GM18858 (cell line): ENCODE data around the gene CLCNKA.
"Not testable (repeated sequence)": the region's sequence is repeated elsewhere in the genome, so short reads cannot be mapped to it uniquely, and the experiment has no call there.

Experiments
- ATAC-seq: cut with Tn5 transposase; IDR thresholded peaks from one replicate; pipeline ENCODE4 v1.9.1; 2021; ENCODE audit not compliant: unreplicated experiment

CLCNKA gene

GRCh38 chr1:16021681-16022080 is at the start of gene CLCNKA:
TSS of gene CLCNKA (plus strand) at chr1:16022036. CDS start at chr1:16022620, 584 bp downstream.
- ATAC-seq: no peak

GRCh38 chr1:15972409-15972808 is 49.4 kb upstream of the CLCNKA start:
- ATAC-seq: no peak

DNA sequence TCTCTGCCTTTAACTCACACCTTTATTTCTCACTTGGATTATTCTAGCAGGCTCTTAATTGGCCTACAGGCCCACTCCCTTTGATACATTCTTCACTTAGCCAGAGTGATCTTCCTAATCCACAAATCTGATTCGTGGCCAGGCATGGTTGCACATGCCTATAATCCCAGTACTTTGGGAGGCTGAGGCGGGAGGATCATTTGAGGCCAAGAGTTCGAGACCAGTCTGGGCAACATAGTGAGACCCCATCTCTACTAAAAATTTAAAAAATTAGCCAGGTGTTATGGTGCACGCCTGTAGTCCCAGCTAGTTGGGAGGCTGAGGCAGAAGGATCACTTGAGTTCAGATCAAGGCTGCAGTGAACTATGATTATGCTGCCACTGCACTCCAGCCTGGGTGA is 48.1 kb upstream of the CLCNKA start:
- ATAC-seq: no peak

DNA sequence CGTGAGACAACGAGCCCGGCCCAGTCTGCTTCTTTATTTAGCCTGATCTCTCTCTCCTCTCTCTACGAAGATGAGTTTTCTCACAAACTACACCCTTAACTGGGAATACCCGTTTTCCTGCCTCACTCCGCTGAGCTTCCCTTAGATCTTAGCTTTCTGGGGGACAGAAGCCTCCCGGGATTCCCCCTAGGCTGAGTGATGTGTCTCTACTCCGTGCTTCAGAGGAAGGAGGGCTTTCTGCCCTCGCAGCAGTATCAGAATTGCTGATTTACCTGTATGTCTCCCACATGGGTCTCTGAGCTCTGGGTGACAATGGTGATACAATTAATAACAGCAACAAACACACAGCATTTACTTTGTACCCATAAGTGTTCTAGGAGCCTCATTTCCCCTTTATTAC is 47.0 kb upstream of the CLCNKA start:
- ATAC-seq: no peak

GRCh38 chr1:15975358-15975804 is 46.5 kb upstream of the CLCNKA start:
- ATAC-seq: peak; percentile 27

- ATAC-seq: peak; percentile 58
Observed at GRCh38 chr1:15975805-15976680, 45.8 kb upstream of the CLCNKA start, which contains the start of gene ZBTB17. TSS of gene ZBTB17 (minus strand) at chr1:15976101. CDS start at chr1:15948495, 27,606 bp downstream.

DNA sequence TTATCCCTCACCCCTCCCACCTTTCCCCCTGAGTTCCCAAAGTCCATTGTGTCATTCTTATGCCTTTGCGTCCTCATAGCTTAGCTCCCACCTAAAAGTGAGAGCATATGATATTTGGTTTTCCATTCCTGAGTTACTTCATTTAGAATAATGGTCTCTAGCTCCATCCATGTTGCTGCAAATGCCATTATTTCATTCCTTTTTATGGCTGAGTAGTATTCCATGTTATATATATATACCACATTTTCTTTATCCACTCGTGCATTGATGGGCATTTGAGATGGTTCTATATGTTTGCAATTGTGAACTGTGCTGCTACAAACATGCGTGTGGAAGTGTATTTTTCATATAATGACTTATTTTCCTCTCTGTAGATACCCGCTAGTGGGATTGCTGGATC is 43.9 kb upstream of the CLCNKA start:
- not testable (repeated sequence) for ATAC-seq

DNA sequence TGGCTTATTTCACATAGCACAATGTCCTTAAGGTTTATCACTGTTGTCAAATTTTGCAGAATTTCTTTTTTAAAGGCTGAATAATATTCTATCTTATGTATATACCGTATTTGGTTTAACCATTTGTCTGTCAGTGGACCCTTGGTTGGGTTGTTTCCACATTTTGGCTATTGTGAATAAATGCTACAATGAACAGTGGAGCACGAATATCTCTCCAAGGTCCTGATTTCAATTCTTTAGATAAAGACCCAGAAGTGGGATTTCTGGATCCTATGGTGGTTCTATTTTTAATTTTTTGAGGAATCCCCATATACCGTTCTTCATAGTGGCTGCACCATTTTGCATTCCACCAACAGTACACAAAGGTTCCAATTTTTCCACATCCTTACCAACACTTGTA is 40.2 kb upstream of the CLCNKA start:
- ATAC-seq: no peak

- ATAC-seq: no peak
Observed at GRCh38 chr1:15983275-15983674, 38.6 kb upstream of the CLCNKA start.

DNA sequence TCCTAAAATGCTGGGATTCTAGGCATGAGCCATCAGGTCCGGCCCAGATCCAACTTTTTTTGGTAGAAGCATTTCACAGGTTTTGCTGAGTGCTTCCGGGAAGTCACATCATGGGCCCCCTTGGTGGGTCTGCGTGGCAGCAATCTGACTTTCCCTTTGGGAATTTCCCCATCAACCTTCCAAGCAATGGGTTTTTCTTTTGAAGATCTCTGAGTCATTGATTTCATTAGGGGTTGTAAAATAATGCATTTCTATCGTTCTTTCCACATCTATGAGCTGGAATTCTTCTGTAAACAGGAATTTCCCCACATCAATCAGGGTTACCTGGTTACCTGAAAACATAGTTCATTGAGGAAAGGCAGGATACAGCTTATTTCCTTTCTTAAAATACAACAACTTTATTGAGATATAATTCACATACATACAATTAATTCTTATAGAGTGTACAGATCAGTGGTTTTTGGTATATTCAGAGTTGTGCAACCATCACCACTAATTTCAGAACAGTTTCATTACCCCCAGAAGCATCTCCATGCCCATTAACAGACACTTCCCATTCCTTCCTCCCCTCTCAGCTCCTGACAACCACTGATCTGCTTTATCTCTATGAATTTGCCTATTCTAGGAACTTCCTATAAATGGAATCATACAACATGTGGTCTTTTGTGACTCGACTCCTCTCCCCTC is 36.1 kb upstream of the CLCNKA start:
- no peak for ATAC-seq

DNA sequence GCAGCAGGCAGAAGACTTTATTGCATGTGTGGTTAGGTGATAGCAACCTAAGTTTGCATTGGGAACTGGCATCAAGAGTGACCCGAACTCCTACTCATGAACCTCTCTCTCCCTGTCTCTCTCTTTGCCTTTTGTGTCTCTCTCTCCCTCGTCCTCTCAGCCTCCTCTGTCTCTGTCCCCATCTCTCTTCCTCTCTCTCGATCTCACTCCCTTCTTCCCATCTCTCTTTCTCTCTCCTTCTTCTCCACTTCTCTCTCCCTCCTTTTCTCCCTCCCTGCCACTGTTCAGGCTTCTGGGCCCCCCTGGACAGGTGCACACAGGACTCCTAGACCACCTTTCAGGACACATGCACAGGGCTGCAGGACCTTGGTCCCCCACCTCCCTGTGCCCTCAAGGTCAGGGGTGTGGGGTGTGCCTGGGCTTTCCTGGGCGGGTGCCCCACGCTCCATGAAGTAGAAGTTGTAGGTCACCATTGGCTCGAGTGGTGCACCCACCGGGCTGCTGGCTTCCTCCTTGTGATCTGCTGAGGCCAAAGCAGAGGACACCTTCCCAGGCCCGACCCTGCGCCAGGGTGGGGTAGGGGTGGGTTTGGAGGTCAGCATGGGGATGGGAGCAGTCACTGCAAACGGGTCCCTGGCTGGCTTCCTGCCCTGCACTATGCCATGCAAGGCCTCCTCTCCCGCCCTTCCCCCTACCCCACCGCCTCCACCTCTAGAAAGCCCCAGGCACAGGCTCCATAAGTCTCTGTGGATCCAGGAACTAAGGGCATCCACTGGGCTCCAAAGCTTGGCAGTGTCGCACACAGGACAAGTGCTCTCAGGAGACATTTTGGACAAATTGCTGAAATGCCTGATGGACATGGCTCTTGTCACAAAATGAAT is 32.7 kb upstream of the CLCNKA start:
- no peak for ATAC-seq

DNA sequence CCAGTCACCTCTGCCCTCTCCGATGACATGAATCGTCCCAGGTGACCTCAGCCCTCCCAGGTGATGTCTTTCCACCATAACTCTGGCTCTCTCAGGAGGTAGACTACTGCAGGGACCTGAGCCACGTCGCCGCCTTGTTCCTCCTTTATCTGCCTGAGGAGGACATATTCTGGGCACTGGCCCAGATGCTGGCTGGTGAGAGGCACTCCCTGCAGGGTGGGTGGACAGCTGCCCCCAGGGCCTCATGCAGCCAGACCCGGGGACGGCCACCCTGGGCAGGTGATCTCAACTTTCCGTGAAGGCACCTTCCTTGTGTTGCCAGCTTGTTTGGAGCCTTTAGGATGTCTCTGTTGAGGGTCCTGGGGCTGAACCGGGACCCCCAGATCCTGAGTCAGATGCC is 32.1 kb upstream of the CLCNKA start:
- no peak for ATAC-seq

- ATAC-seq: no peak
Observed at GRCh38 chr1:15991427-15992186, 30.2 kb upstream of the CLCNKA start.

DNA sequence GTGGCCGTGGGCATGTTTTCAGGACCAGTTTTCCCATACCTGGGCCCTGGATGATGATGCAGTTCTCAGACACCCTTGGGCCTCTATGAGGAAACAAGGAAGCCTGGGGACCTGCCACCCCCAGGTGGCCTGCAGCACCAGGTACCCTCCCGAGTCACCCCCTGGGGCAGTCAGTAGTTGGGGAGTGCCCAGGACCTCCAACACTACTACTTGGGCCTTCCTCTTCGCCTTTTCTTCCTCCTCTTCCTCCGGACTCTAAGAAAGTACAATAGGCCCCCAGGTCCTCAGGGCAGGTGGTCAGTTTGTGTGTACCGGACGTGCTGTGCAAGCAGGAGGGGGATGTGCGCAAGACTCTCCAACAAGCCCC is 29.7 kb upstream of the CLCNKA start:
- no peak for ATAC-seq

DNA sequence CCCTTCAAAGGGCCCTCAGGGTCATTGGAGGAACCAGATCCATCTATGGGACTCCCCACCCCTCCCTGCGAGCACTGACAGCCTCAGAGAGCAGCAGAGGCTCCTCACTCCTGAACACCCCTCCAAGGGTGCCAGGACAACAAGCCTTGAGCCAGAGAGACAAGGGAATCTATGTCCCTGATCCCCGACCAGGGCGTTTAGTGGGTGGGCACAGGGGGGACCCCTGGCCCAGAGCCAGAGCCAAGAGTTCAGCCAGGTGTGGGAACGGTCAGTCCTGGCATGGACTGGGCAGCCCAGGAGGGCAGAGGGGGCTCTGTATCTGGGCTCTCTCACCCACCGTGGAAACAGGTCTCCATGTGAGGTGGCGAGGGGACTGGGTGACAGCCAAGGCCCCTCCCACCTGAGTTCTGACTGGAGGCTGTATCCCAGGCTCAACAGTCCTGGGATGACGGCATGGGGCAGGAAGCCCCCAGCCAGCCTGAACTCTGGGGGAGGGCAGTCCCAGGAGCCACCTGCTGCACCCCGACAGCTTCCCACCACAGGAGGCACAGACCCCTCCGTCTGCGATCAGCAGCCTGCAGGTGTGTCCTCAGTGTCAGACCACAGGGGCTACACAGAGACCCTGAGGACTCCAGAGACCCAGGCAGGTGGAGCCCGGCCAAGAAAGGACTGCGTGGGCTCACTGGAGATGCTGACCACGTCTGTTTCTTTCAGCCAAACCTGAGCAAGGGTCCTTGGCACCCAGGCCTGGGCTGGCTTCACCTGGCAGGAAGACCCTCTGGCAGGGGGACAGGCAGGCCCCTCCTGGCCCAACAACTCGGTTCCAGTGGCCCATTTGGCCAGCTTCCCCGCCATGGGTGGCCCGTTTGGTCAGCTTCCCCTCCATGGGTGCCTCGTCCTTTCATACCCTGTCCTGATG is 29.0 kb upstream of the CLCNKA start:
- ATAC-seq: no peak

- no peak for ATAC-seq
Observed at GRCh38 chr1:15993666-15994065, 28.2 kb upstream of the CLCNKA start.

- no peak for ATAC-seq
Observed at GRCh38 chr1:15994081-15994480, 27.8 kb upstream of the CLCNKA start.

GRCh38 chr1:15994590-15995351 is 27.1 kb upstream of the CLCNKA start:
- no peak for ATAC-seq
